ENCODE data around the gene CENPB. TPM values are rescaled to one million over a fixed set of nuclear protein-coding genes. Genes with fewer than 3 reads are reported as not detected.

CENPB gene
- total and polyA plus RNA-seq, 8 donors: 24.5 to 130 (median 69.2) TPM

DNA sequence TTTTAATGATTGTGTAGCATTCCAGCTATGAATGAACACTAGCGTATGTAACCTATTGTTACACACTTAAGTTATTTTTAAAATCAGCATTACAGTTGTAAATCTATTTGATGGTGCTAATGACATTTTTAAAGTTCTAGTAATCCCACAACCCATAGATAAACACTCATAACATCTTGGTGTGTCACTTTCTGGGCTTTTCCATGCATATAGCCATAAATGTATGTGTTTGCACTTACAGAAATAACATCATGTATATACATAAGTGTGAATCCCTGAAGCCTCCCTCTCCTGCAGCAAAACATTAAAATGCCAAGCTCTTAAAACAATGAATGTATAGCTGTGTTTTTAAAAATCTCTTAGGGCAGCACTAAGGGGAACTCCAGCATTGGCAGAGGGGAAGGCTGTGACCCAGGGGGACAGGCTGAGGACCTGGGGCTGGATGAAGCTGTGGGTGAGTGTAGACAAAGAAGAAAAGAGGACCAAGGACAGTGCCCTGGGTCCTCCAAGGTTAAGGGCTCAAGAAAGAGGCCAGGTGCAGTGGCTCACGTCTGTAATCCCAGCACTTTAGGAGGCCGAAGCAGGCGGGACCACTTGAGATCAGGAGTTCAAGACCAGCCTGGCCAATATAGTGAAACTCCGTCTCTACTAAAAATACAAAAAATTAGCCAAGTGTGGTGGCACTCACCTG lies 929 bp upstream of the CENPB start:
- 74 to 80% (median 77%) methylated on average over 5 of the region's 5 CpGs for WGBS, 5 donors
- no peaks in the 10 kb centered on the region for H3K9me3 ChIP-seq
- no peaks in the 10 kb centered on the region for H3K27me3 ChIP-seq
- intact Hi-C loops (cut with DNase I; ENCODE audit: low total_unique reads): no loop called here
- H3K27ac ChIP-seq: peak overlapping the region in 4 of 5 donors; percentile 19 to 65 (median 40)
- peaks cover 0 to 25% (median 8%) of the 10 kb centered on the region in 4 donors for H3K36me3 ChIP-seq
- DNase-seq: no peak
- peak overlapping the region; percentile 18 to 31 (median 24) for H3K4me3 ChIP-seq
- peaks cover 32 to 60% (median 47%) of the 10 kb centered on the region in 4 donors for H3K4me1 ChIP-seq
- TF ChIP-seq POLR2AphosphoS5 (IDR thresholded peaks at IDR 0.05) (no peak), EP300 (IDR thresholded peaks at IDR 0.05) (no peak), POLR2A (IDR thresholded peaks at IDR 0.05) (no peak)
- TF ChIP-seq, protein P1, sequence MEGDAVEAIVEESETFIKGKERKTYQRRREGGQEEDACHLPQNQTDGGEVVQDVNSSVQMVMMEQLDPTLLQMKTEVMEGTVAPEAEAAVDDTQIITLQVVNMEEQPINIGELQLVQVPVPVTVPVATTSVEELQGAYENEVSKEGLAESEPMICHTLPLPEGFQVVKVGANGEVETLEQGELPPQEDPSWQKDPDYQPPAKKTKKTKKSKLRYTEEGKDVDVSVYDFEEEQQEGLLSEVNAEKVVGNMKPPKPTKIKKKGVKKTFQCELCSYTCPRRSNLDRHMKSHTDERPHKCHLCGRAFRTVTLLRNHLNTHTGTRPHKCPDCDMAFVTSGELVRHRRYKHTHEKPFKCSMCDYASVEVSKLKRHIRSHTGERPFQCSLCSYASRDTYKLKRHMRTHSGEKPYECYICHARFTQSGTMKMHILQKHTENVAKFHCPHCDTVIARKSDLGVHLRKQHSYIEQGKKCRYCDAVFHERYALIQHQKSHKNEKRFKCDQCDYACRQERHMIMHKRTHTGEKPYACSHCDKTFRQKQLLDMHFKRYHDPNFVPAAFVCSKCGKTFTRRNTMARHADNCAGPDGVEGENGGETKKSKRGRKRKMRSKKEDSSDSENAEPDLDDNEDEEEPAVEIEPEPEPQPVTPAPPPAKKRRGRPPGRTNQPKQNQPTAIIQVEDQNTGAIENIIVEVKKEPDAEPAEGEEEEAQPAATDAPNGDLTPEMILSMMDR (IDR thresholded peaks at IDR 0.05): no peak

DNA sequence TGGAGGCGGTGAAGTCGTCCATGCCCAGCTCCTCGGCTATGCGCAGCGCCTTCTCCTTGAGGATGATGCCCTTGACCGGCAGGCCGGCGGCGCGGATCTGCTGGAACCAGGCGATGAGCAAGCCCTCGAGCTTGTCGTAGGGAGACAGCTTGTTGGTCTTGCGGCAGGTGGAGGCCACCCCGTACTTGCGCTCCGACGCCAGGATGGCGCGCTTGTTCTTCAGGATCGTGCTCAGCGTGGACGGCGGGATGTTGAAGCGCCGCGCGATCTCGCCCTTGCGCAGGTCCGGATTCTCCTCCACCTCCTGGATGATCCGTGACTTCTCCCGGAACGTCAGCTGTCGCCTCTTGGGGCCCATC lies 435 bp downstream of the CENPB start:
- no peaks in the 10 kb centered on the region for H3K27me3 ChIP-seq
- 0 to 3% (median 0%) methylated on average over 18 to 35 of the region's 35 CpGs; no CpG with 5 or more reads in 1 of the 5 donors for WGBS, 5 donors
- peak overlapping the region; percentile 66 to 90 (median 87) for H3K27ac ChIP-seq
- no peaks in the 10 kb centered on the region for H3K9me3 ChIP-seq
- intact Hi-C loops (cut with DNase I; ENCODE audit: low total_unique reads): no loop called here
- H3K4me3 ChIP-seq: peak overlapping the region; percentile 61 to 77 (median 70)
- DNase-seq: peak; percentile 45 to 87
- TF ChIP-seq EP300 (IDR thresholded peaks at IDR 0.05) (no peak), POLR2A (IDR thresholded peaks at IDR 0.05) (no peak), POLR2AphosphoS5 (IDR thresholded peaks at IDR 0.05) (no peak)
- TF ChIP-seq, protein P1 (IDR thresholded peaks at IDR 0.05): no peak
- H3K36me3 ChIP-seq: peaks cover 0 to 25% (median 8%) of the 10 kb centered on the region in 4 donors
- peaks cover 37 to 69% (median 53%) of the 10 kb centered on the region in 4 donors for H3K4me1 ChIP-seq

DNA sequence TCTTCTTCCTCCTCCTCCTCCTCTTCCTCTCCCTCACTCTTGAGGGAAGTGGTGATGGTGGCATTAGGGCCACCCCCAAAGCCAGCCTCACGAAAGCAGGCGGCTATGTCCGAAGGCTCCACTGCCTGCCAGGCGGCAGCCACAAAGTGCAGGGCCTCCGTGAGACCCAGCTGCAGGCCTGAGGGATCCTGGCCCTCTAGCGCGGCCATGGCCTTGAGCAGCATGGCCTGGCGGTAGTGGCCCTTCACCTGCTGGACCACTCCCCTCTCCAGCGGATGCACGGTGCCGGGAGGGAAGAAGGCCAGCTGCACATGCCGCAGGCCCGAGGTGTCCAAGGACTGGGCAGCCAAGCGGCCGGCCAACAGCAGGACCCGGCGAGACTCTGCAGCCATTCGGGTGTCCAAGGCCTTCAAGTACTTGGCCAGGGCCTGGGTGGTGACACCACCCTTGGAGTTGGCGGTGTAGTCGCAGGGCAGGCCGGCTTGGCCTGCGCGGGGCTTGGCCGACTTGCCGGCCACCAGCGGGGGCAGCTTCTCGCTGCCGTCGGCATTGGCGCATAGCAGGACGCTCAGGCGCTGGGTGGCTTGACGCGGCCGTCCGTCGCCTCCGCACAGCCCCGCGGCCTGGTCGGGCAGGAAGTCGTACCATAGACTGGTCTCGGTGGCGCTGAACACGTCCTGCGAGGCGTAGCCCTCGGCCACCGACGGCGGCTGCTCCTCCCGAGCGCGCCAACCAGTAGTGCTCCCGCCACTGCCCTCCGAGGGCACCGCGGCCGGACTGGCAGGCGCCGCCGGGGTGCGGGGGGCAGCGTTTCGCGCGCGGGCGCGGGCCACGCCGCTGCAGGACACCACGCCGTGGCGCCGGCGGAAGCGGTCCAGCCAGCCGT lies 1.1 kb downstream of the CENPB start:
- Histone ChIP-seq H3K27ac (peak overlapping the region; percentile 66 to 90 (median 87)), H3K4me1 (peaks cover 41 to 75% (median 58%) of the 10 kb centered on the region in 4 donors), H3K27me3 (no peaks in the 10 kb centered on the region), H3K4me3 (peak overlapping the region; percentile 61 to 77 (median 70)), H3K36me3 (peaks cover 0 to 25% (median 8%) of the 10 kb centered on the region in 4 donors), H3K9me3 (no peaks in the 10 kb centered on the region)
- DNase-seq: peak; percentile 42 to 62
- WGBS, 5 donors: 19 to 79% (median 26%) methylated on average over 11 to 79 of the region's 79 CpGs
- intact Hi-C loops (cut with DNase I; ENCODE audit: low total_unique reads): no loop called here
- no peak for TF ChIP-seq EP300 (IDR thresholded peaks at IDR 0.05)

DNA sequence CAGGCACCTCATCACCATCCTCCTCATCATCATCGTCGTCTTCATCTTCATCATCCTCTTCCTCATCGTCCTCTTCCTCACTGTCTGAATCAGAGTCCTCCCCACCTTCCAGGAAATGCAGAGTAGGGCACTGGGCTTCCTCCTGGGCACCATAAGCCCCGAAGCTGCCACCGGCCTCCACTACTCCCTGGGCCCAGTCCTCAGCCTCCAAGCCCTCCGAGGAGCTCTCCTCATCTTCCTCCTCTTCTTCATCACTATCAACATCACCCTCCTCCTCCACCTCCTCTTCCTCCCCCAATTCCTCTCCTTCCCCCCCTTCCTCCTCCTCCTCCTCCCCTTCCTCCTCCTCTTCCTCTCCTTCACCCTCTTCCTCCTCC lies 1.7 kb downstream of the CENPB start:
- Histone ChIP-seq H3K27me3 (no peaks in the 10 kb centered on the region), H3K4me3 (peak overlapping the region; percentile 61 to 77 (median 70)), H3K9me3 (no peaks in the 10 kb centered on the region), H3K27ac (peak overlapping the region in 3 of 5 donors; percentile 5 to 90 (median 88)), H3K4me1 (peaks cover 41 to 76% (median 59%) of the 10 kb centered on the region in 4 donors), H3K36me3 (peaks cover 0 to 25% (median 8%) of the 10 kb centered on the region in 4 donors)
- DNase-seq: no peak
- intact Hi-C loops (cut with DNase I; ENCODE audit: low total_unique reads): loop anchor here (5.0 kb wide), 1 partner anchor 67 kb away; no protein-coding TSS in a partner anchor
- TF ChIP-seq EP300 (IDR thresholded peaks at IDR 0.05) (no peak), POLR2AphosphoS5 (IDR thresholded peaks at IDR 0.05) (no peak), POLR2A (IDR thresholded peaks at IDR 0.05) (no peak)
- TF ChIP-seq, protein P1 (IDR thresholded peaks at IDR 0.05): no peak
- WGBS, 5 donors: 69 to 86% (median 77%) methylated on average over 6 of the region's 6 CpGs
